ENCODE measurements around the gene PPP2R2B.

PPP2R2B gene

DNA sequence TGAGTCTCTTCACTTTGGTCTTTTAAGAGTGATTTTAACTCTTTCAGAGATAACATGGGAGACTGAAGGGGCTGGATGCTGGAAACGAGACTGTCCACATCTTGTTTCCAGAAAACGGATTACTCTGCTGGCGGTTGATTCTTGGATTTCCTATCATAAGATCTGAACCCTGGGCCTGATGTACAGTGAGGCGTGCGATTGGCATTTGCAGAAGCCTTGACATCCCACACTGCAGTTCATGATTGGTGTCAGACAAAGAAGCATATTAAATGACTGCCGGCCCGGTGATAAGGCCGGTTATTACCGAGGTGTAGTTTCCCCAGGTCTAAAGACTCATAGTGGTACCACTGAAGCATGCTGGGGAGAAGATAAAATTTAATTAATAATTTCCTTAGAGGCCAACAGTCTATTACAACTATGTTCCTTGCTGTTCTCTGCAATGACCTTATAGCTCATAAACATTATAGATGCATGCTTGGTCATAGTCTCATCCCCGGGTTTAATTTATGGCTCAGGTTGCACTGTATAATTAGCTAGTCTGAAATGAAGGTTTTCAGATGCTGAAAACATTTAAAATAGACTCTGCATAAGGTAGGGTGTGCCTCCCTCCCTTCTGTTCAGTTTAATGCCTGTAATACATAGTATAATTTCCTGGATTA, 99.2 kb downstream of the PPP2R2B start:
- DNase-seq (ENCODE audit: low read depth) = no peak

GRCh38 chr5:146778795-146779194, 99.8 kb downstream of the PPP2R2B start:
- DNase-seq (ENCODE audit: low read depth) = no peak

GRCh38 chr5:146778261-146778660, 100.3 kb downstream of the PPP2R2B start:
- no peak for DNase-seq (ENCODE audit: low read depth)

DNA sequence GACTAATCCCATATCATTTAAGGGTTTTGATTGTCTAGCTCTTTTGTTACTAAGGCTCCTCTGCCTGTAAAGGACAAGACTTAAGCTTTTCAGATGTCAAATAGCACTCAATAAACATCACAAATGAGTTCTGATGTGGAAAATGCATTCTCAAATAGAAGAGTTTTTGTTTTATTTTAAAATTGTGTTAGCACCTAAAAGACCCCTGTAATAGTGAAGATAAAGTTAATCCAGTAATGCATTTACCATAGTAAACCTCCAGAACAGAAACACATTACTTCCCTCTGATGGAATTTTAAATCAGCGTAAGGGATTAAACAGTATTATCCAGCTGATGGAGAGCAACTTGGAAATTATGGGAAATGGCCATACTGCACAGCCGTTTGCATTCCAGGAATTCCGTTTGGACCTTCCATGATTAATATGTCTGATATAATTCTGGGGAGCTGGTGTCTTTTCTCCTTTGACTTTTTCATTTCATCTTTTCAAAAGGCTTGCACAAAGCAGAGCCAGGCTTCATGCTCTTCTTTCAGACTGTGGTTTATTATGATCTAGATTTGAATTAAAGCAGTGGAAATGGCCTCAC, 105.6 kb downstream of the PPP2R2B start:
- DNase-seq (ENCODE audit: low read depth) = no peak

DNA sequence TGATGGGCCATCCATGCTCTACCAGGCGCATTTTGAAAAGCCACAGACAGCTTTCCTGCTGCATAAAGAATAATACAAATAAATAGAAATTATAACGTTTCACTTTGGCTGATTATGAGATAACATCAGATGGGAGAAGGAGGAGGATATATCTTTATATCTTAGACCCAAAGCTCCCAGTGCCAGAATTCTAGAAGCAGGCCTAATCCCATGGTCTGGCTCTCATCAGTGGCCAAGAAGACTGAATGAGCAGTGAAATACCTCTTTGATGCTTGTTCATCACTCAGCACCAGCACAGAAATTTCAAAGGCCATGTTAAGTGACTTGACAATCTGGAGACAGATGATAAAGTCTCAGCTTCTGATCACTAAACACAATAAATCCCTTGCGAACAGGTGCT, 107.6 kb downstream of the PPP2R2B start:
- no peak for DNase-seq (ENCODE audit: low read depth)

GRCh38 chr5:146770546-146770945, 108.0 kb downstream of the PPP2R2B start:
- DNase-seq (ENCODE audit: low read depth) = no peak

DNA sequence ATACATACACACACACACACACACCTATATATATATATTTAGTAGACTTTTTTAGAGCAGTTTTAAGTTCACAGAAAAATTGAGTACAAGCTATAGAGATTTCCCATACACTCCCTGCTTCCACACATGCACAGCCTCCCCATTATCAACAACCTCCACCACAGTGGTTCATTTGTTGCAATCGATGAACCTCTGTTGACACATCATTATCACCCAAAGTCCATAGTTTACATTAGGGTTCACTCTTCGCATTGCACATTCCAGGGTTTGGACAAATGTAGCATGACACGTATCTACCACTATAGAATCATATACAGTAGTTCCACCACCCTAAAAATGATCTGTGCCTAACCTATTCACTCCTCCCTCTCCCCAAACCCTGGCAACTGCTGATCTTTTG, 111.0 kb downstream of the PPP2R2B start:
- no peak for DNase-seq (ENCODE audit: low read depth)

- no peak for DNase-seq (ENCODE audit: low read depth)
These were observed 112.5 kb downstream of the PPP2R2B start for GRCh38 chr5:146766013-146766412.

GRCh38 chr5:146765089-146765832, 113.3 kb downstream of the PPP2R2B start:
- DNase-seq (ENCODE audit: low read depth) = no peak

DNA sequence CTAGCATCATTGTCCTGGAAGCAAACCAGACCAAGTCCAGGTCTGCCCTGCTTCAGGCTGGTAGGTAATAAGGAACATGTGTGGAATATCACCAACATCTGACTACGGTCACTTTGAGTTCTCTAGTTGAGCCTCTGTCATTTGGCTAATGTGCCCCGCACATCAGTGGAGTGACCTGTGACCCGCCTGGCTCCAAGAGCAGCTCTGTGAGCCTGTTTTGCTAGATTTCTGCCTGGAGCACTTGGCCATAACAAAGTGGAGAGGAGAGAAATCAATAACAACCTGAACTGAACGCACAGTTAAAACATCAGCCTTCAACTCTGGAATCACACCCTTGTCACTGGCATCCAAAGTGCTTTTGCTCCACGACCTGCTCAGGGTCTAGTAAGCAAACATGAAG, 115.7 kb downstream of the PPP2R2B start:
- DNase-seq (ENCODE audit: low read depth) = no peak

- no peak for DNase-seq (ENCODE audit: low read depth)
These were observed 116.7 kb downstream of the PPP2R2B start for GRCh38 chr5:146761811-146762210.

DNA sequence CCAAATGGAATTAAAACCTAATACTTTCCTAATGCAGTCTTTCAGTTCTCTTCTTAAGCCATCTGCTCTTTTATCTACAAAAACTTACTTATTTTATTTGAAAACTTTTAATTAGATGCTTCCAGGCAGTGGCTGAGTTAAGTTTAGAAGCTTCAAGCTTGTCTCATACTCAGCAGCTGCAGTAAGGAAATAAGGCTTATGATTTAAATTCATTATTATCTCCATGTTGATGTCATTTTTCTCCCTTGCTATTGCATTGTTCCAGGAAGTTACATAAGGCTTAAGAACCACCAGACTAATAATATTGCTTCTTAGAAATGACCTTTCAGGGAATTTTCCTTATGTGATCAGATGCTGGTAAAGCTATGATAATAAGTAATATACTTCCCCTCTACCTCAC, 119.6 kb downstream of the PPP2R2B start:
- no peak for DNase-seq (ENCODE audit: low read depth)

DNA sequence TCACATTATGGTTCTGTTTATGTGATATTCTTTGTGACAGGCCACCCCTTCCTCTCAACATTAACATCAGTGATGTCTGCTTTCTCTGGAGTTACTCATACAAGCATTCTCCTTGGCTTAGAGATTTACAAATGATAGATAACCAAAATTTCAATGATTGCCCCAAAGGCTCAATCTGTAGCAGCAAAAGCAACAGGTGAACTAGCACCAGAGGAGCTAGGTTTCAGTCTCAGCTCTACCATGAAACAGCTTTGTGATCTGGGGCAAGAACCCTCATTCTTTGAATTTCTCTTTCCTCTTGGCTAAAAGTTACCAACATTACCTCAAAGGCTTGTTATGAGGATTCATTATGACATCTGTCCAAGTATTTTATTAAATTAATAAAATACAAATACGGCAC, 120.5 kb downstream of the PPP2R2B start:
- no peak for DNase-seq (ENCODE audit: low read depth)

DNA sequence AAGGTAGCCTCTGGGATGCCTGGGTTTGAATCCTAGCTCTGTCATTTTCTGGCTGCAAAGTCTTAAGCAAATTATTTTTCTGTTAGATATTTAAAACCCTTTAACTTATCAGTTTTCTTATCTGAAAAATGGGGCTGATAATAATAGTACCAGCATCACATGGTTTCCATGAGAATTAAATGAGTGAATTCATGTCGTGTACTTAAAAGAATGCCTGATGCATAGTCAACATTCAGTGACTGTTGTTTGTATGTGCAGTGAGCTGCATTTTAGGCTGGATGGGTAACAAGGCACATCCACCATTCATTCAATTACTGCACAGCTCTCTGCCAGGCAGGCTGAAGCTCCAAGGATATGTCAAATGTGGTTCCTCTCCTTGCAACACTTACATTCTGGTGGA, 122.0 kb downstream of the PPP2R2B start:
- DNase-seq (ENCODE audit: low read depth) = no peak

GRCh38 chr5:146755793-146756192, 122.8 kb downstream of the PPP2R2B start:
- DNase-seq (ENCODE audit: low read depth) = no peak

DNA sequence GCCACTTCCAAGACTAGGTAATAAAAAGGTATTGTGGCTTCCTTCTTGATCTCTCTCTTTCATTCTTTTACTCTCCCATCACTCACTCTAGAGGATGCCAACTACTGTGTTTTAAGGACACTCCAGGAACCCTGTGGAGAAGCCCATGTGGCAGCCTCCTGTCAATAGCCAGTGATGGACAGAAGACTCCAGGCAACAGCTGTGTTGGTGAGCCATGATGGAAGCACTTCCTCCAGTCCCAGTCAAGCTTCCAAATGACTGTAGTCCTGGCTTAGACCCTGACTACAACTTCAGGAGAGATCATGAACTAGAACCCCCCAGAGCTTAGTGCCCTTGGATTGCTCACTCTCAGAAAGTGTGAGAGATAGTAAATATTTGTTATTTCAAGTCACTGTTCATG, 123.9 kb downstream of the PPP2R2B start:
- DNase-seq (ENCODE audit: low read depth) = no peak

- DNase-seq (ENCODE audit: low read depth) = no peak
These were observed 124.9 kb downstream of the PPP2R2B start for GRCh38 chr5:146753641-146754040.

DNA sequence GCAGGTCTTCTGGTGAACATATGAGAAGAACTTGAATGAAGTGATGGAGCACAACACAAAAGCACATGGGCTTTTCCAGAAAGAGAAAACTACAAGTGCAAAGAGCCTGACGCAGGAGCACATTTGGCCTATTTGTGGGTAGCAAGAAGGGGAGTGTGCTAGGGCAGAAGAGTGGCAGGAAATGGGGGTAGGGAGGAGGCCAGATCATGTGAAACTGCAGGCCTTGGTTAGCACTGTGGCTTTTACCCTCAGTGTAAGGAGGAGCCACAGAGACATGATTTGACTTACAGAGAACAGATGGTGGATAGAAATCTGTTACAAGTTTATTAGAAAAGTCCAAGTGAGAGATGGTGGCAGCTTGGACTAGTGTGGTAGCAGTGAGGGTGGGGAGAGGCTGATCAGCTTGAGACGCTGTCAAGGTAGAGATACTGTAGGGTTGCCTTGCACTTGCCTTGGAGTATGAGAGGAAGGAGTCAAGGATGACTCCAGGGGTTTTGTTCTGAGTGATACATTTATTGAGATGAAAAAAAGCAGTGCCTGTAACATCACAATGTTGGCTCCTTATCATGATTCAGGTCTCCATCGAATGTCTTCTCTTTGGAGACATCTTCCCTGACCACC, 126.7 kb downstream of the PPP2R2B start:
- DNase-seq (ENCODE audit: low read depth) = no peak

DNA sequence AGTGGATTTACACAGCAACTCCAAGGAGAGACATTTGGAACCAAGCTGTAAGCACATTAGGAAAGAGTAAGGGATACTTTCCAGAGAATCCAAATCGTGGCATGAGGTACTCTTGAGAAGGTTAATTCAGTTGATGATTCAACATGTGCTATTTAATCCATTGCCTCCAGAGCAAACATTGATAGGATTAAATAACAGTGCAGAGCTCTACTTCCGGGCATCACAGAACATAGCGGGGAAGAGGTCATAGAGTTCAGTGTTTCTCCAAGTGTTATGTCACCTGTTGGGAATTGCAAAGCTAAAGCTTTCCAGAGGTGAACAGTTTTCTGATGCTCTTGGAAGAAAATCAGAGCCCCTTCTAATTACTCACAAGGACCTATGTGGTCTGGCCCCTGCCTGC, 127.5 kb downstream of the PPP2R2B start:
- no peak for DNase-seq (ENCODE audit: low read depth)

DNA sequence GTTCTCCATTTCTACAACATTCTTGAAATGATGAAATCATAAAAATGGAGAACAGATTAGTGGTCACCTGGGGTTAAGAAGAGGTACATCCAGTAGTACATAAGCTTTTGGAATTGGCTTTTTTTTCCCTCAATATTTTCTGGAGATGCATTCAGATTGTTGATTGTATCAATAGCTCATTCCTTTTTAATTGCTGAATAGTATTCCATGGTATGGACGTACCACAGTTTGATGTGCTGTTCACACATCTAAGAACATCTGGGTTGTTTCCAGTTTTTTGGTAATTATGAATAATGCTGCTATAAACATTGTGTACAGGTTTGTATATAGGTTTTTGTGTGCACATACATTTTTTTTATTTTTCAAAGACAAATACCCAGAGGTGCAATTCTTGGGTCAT, 130.0 kb downstream of the PPP2R2B start:
- no peak for DNase-seq (ENCODE audit: low read depth)

DNA sequence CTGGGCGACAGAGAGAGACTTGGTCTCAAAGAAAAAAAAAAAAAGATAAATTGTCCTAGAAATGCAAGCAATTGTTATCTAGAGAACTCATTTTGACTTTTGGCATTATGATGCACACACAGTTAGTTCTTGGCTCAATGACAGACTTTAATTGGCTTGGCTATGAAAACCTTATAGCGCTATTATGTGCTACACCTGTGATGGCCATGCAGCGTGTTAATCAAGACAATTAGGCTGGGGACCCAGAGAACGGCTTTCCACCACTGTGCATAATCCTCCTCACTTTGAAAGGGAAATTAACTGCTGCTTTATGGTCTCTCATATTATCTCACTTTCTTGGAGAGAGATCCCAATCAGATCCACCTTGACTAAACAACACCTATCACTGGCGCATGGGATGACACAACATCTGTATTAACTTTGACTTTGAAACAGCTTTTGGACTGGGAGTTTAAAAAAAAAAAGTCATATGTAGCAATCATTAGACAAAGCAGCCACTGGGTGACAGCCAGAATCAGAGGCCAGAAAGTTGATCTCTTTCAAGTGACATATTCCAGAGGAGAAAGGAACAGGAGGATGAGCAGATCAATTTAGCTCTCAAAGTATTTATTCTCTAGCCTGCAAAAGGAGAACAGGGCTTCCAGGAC, 132.5 kb downstream of the PPP2R2B start:
- DNase-seq (ENCODE audit: low read depth) = no peak

DNA sequence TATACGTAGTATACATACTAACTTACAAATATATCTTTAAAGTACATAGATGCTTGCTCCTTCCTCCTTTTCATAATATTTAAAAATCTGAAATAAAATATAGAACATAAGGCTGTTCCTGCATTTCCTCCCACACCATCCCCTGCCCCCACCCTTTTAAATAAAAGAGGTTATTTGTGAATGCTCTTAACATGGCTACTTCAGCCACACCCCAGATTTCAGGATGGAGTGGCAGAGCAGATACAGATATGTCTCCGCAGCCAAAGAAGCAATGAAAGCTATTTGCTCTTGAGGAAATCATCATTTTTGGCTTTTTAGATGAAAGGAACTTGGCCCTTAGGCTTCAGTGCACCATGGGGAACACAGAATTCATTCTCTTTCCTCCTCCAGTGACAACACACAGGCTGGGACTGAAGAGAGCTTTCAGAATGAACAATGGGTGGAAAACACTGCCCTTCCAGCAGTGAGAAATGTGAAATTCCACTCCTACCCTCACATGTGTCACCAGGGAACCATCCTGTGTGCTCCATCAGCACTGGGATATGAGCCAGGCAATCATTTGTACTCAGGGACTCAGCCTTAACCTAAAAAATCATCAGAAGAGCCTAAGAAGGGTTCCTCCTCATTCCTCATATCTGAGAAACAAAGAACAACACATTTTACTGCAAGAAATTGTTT, 134.3 kb downstream of the PPP2R2B start:
- no peak for DNase-seq (ENCODE audit: low read depth)
